Fibroblast of skin of left quadriceps (primary cell): ENCODE data around the gene C10orf67.
"Not testable (repeated sequence)": the region's sequence is repeated elsewhere in the genome, so short reads cannot be mapped to it uniquely, and the experiment has no call there.

Experiments used
- DNase-seq, 2 experiments: peaks; one replicate each; pipeline ENCODE4 v3.0.0-alpha.2; 2013; ENCODE audit warnings: low read depth in 2 of 2

C10orf67 gene

GRCh38 chr10:23324351-23324750 lies 20.2 kb downstream of the C10orf67 start:
- DNase-seq = no peak

GRCh38 chr10:23322082-23322481 lies 22.5 kb downstream of the C10orf67 start:
- no peak for DNase-seq

- DNase-seq = no peak
These were observed 24.8 kb downstream of the C10orf67 start for GRCh38 chr10:23319835-23320234.

GRCh38 chr10:23318359-23318758 lies 26.2 kb downstream of the C10orf67 start:
- DNase-seq = no peak

GRCh38 chr10:23317416-23317815 lies 27.2 kb downstream of the C10orf67 start:
- no peak for DNase-seq

GRCh38 chr10:23316406-23316805 lies 28.2 kb downstream of the C10orf67 start:
- DNase-seq = no peak

- no peak for DNase-seq
These were observed 28.6 kb downstream of the C10orf67 start for GRCh38 chr10:23315966-23316365.

- peak; percentile 67 to 69 for DNase-seq
These were observed 29.8 kb downstream of the C10orf67 start for GRCh38 chr10:23314835-23315239.

- DNase-seq = no peak
These were observed 33.6 kb downstream of the C10orf67 start for GRCh38 chr10:23311034-23311433.

GRCh38 chr10:23310404-23310803 lies 34.2 kb downstream of the C10orf67 start:
- no peak for DNase-seq

- DNase-seq = not testable (repeated sequence)
These were observed 44.6 kb downstream of the C10orf67 start for GRCh38 chr10:23299961-23300360.

- DNase-seq = no peak
These were observed 49.9 kb downstream of the C10orf67 start for GRCh38 chr10:23294638-23295247.

GRCh38 chr10:23293973-23294590 lies 50.5 kb downstream of the C10orf67 start:
- DNase-seq = no peak

- no peak for DNase-seq
These were observed 51.4 kb downstream of the C10orf67 start for GRCh38 chr10:23293145-23293724.

- no peak for DNase-seq
These were observed 52.9 kb downstream of the C10orf67 start for GRCh38 chr10:23291551-23292334.

GRCh38 chr10:23284674-23285335 lies 59.8 kb downstream of the C10orf67 start:
- DNase-seq = no peak

- DNase-seq = no peak
These were observed 60.4 kb downstream of the C10orf67 start for GRCh38 chr10:23284155-23284554.

GRCh38 chr10:23283680-23284079 lies 60.9 kb downstream of the C10orf67 start:
- no peak for DNase-seq

- no peak for DNase-seq
These were observed 63.6 kb downstream of the C10orf67 start for GRCh38 chr10:23281044-23281433.

- no peak for DNase-seq
These were observed 64.1 kb downstream of the C10orf67 start for GRCh38 chr10:23280419-23281043.

GRCh38 chr10:23275355-23275754 lies 69.2 kb downstream of the C10orf67 start:
- DNase-seq = no peak

GRCh38 chr10:23274179-23274578 lies 70.4 kb downstream of the C10orf67 start:
- DNase-seq = not testable (repeated sequence)
